Esophagus muscularis mucosa (tissue), 3 donors: ENCODE results near the gene SHISA4.
A peak's percentile ranks its signal among the peaks of the same experiment; 100 is the strongest.

Source experiments
- CTCF ChIP-seq, 3 experiments: fragments of 200-600 bp in 2 of 3; fragments of 450-650 bp in 1 of 3; sonication (generic) in 2 of 3; IDR thresholded peaks; one replicate each; pipeline ENCODE4 v1.5.1; 2017 to 2019; ENCODE audit warnings: antibody characterized with exemption in 3 of 3, mild to moderate bottlenecking in 2 of 3, moderate library complexity in 1 of 3
- POLR2AphosphoS5 ChIP-seq, 2 donors: sonication (generic); formaldehyde crosslinking; IDR thresholded peaks; one replicate each; pipeline ENCODE4 v1.6.1; 2017; ENCODE audit warnings: antibody characterized with exemption in 2 of 2

- TF ChIP-seq CTCF (IDR thresholded peaks at IDR 0.05) (no peak), POLR2AphosphoS5 (IDR thresholded peaks at IDR 0.05) (peak in 1 of 2 donors; percentile 53)
Measured at GRCh38 chr1:201893431-201893830, 4.7 kb downstream of the SHISA4 start.
